NCI-H2196 (cell line): ENCODE results near the gene RSBN1L.

Experiments
- DNase-seq: peaks from one replicate; lab custom pipeline; 2025; ENCODE audit not compliant: unreplicated experiment; lab: John Stamatoyannopoulos, UW

Gene RSBN1L

DNA sequence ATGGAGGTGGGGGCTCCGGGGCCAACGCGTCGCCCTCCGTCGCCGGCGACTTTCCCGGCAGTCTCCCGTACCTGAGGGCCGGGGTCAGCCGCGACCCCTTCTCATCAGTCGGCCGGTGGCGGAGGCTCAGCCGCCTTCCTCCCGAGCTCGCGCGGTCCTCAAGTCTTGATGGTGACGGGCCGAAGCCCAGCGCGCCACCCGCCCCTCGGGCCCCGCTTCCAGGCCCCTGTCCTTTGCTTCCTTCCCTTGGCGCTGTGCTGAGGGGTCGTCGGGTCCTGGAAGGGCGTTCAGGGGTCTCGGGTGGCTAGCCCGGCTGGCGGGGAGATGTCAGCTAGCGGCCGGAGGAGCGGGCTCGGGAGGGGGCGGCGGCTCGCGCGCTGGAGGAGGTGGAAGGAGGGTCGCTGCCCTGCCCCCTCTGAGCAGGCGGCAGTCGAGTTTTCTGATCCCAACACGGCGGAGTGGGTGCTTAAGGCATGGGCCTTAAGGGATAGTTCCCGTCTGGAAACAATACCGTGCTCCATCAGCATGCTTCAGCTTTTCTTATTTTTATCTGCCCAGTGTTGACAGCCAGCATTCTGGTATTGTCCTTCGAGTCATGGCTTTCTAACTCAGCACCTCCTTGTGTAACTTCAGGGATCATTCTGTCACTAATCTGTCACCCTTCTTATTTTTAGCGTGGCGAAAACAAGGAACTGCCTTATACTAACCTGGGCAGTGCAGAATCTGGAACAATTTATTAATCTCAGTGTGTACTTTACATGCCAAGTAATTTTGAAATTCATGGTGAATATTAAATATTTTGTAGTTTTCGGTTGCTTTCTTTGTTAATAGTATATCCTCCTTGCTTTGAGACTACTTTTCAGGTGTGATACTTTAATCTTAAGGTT is 103.1 kb downstream of the RSBN1L start:
- no peak for DNase-seq

DNA sequence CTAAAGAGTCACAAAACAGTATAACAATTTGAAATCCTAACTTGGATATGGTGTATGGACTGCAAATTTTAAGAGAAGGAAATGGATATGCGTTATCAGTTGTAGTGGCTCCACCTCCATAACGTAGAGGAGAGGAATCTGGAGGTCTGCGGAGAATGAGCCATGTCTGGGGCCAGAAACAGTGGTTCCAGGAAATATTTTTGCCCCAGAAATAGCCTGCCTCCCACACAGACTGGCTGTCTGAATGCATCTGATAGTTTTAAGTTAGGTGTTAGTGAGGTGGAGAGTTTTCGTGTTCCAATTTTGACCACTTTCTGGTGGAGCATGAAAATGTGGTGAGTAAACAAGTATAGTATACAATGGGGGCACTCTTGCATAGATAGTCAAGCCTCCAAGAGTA is 103.9 kb downstream of the RSBN1L start:
- DNase-seq = no peak

DNA sequence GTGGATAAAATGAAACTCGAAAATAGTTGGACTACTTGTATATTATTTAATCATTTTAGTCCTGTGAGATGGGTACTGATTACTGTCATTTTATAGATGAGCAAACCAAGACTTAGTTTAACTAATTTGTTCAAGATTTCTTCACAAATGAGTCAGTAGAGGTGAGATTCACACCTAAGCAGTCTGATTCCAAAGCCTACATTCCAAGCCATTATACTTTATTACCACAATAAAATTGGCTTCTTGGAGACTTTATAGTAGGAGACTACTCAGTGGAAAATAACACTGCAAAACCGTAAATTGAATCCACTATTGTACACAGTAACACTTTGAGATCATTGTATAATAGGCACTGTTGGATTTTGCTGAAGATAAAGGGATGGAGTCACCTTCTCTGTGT is 104.5 kb downstream of the RSBN1L start:
- DNase-seq = no peak

DNA sequence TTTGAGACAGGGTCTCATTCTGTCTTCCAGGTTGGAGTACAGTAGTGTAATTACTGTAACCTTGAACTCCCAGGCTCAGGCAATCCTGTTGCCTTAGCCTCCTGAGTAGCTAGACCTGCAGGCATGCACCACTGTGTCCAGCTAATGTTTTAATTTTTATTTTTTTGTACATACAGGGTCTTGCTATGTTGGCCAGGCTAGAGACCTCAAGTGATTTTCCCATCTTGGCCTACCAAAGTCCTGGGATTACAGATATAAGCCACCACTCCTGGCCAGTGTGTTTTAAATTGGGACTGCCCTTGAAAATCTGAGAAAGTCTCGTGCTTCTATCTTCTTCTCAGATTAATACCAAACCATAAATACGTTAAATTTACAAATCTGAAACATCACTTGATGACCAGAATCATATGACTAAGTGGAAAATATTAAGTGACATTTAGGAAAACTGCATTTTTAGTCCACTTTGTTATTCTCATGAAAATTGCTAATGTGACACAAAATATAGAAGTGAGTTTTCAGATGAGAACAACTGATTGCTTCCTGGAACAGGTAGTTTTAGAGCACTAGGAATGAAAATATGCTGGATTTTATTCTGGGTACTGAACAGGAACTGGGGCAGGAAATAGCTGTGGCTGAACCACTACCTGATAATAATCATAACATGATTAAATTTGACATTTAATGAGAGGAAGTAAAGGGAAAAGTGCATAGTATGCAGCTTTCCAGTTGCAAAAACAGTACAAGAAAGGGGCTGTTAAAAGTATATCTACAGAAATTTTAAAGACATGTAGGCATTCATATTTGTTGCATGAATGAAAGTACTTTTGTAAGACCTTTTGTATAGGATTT is 106.5 kb downstream of the RSBN1L start:
- DNase-seq = no peak

DNA sequence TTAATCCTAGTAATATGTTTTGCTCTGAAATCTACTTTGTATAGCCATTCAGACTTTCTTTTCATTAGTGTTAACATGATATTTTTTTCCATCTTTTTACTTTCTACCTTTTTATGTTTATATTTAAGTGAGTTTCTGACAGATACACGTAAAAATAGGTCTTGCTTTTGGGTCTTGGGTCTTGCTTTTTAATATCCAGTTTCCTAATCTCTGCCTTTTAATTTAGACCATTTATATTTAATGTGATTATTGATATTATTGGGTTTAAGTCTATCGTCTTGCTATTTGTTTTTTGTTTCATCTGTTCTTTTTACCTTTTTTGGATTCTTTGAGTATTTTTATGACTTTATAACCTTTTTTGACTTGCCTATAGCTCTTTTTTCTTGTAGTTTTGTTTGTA is 110.2 kb downstream of the RSBN1L start:
- DNase-seq = no peak

DNA sequence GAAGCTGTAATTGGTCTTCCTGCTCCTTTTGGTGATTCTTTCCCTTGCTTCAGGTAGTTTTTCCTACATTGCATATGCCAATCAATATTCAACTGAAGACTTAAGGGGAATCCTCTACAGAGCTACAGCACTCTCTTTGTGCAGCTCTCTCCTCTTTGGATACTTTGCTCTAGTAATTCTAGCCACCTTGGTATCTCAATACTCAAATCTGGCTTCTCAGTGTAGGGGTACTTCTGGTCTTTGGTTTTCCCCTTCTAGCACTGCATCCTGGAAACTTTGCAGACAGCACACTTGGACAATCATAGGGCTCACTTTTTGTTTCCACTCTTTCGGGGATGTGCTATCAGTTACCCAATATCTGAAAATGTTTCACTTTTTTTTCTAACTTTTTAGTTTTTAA is 112.3 kb downstream of the RSBN1L start:
- DNase-seq = no peak

DNA sequence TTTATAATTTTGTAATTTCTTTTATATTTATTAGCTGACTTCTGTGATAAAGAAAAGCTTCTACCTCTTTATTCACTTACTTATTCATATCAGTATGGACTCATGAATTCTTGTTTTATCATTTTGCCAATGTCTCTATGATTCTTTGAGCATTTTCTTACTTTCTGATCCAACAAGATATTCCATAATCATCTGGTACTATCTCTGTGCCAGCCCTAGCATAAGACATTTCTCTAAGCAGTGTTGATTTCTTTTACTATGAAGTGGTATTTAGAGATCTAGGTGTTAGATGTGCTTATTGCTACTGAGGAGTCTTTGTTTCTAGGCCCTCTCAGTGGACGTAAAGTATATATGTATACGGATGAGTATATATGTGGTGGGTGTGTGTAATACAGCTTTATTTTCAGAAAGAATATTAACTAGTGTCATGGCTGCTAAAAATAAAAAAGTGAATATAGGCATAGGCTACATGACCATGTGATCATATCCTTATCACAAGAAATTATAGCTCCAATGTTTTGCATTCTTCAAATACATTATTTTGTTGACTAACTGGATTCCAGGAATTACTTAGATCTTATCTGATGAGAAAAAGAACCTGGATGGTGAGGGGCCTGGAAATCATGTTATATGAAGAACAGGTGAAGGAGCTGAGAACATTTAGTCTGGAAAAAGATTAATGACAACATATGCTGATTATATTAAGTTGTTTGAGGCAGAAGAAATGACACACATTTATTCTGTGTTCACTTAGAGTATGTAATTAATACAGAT is 115.4 kb downstream of the RSBN1L start:
- DNase-seq = no peak

DNA sequence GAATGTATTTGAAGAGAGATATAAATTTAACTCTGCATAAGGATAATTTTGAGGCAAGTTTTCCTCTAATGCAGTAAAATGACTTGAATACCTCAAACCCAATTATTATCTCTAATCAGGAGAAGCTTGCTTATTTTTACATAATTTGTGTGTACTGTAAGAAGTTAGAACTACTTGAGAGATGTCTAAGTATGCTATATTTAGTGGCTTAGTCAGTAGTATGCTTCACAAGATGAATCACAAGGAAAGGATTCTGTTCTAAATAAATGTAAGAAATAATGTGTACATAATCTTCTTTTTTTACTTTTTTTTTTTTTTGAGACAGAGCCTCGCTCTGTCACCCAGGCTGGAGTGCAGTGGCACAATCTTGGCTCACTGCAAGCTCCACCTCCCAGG is 116.0 kb downstream of the RSBN1L start:
- DNase-seq = no peak

DNA sequence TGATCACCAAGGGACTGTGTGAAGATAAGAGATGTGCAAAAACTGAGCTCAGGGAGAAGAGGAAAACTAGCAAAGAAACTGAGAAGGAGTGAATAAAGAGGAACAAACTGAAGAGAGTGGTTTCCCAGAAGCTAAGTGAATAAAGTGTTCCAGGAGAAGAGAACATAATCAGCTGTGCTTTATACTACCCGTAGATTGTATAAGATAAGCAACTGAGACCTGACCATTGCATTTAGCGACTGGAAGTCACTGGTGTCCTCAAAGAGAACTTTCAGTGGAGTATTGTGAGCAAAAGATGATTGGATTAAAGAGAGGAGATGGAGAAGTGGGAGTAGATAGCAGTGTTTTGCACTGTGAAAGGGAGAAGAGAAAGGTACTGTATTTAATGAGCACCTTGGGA is 116.9 kb downstream of the RSBN1L start:
- no peak for DNase-seq

DNA sequence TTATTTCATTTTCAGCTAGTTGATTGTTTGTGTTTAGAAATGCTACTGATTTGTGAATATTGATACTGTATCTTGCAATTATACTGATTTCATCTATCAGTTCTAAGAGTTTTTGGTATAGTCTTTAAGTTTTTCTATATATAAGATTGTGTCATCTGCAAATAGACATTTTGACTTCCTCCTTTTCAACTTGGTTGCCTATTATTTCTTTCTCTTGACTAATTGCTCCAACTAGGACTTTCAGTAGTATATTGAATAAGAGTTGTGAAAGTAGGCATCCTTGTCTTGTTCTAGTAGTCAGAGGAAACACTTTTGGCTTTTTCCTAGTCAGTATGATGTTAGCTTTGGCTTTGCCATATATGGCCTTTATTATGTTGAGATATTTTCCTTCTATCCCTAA is 122.8 kb downstream of the RSBN1L start:
- no peak for DNase-seq

DNA sequence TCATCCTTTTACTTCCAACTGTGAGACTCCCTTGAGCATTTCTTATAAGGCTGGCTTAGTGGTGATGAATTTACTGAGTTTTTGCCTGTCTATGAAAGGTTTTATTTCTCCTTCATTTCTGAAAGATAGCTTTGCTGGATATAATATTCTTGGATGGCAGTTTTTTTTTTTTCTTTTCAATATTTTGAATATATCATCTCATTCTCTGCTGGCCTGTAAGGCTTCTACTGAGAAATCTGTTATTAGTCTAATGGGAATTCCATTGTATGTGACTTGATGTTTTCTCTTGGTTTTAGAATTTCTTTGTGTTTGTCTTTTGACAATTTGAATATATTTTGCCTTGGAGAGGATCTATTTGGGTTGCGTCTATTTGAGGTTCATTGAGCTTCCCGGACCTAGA is 124.7 kb downstream of the RSBN1L start:
- DNase-seq = no peak

DNA sequence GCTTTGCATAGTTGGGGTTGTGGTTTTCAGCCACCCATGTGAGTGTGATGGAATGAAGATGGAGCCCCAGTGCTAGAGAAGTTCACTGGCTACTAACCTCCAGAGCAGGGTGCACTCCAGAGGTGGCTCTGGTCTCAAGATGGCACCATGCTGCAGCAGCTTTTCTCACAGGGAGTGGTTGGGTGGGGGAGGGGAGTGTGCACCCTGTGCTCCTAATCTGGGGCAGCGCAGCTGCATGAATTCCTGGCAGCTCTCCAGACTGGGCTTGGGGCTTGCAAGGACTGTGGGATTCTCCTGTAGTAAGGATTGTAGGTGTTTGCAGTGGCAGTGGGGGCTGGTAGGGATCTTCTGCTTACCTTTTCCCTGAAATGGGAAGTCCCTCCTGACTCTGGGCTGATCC is 126.0 kb downstream of the RSBN1L start:
- no peak for DNase-seq

DNA sequence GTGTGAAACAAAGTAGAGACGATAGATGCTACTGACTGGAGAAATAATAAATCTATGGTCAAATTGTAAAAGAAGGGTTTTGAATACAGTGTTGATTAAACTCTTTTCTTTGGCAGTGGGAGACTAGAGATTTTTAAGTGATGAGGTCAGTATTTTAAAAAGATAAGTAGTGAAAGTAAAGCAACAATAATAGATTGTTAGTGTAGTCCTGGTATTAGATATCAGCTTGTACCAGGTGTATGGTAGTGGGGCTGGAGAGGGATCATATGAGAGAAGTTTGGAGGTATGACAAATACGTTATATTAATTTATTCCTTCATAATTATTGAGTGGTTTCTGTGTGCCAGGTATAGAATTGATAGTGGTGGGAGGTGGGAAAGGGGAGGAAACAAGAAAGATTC is 127.5 kb downstream of the RSBN1L start:
- DNase-seq = no peak

DNA sequence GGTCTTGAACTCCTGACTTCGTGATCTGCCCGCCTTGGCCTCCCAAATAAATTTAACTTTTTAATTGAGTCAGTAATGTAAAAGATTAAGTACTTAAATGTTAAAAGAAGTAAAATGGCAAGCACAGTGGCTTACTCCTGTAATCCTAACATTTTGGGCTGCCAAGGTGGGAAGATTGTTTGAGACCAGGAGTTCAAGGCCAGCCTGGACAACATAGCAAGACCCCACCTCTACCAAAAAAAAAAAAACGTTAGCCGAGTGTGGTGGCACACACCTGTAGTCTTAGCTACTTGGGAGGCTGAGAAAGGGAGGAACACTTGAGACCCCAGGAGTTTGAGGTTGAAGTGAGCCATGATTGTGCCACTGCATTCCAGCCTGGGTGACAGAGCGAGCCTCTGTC is 128.4 kb downstream of the RSBN1L start:
- no peak for DNase-seq

DNA sequence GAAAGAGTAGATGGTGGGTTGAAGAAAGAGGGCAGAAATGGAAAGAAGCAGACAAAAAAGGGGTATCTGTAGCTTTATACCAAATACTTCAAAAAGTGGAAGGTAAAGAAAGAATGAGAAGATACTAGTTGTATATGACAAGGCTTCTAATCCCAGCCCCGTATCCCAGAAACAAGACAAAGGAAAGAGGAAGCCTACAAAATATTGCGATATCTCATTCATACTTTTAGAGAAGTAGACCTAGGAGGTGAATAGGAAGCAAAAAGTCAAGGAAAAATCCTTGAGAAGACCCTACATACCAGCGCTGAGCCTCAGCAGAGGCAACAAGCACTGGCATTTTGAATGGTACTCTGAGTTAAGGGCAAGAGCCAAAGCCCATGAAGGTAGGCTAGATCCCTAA is 128.9 kb downstream of the RSBN1L start:
- DNase-seq = no peak

DNA sequence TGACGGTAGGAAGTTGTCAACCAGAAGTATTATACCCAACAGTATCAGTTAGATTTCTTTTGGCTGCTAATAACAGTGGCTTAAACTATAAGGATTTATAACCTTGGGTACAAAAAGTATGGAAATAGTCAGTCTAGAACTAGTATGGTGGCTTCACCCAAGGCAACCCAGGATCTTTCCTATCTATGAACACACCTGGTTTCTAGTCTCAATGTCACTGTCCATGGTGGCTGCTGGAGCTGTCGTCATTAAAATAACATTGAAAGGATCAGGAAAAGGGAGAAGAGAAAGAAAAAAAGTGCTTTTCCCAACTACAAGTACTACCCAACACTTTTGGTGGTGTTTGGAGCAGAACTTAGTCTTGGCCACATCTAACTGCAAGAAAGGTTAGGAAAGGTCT is 130.0 kb downstream of the RSBN1L start:
- no peak for DNase-seq

DNA sequence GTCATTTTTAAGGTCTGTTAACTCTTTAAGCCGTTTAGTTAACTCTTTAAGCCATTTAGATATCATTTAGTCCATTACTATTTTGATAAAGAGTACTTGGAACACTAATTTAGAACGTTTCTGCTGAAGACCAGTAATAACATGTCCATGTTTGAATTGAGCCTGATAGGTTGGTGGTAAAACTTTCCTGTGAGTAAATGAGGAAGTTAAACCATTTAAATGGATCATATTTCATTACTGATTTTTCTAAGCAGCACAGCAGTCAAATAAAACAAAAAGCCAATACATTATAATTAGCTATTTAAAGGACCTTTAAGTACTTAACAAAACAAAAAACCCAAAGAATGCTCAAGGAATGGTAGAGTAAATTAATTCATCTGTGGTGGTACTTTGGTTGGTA is 131.7 kb downstream of the RSBN1L start:
- peak; percentile 18 for DNase-seq

DNA sequence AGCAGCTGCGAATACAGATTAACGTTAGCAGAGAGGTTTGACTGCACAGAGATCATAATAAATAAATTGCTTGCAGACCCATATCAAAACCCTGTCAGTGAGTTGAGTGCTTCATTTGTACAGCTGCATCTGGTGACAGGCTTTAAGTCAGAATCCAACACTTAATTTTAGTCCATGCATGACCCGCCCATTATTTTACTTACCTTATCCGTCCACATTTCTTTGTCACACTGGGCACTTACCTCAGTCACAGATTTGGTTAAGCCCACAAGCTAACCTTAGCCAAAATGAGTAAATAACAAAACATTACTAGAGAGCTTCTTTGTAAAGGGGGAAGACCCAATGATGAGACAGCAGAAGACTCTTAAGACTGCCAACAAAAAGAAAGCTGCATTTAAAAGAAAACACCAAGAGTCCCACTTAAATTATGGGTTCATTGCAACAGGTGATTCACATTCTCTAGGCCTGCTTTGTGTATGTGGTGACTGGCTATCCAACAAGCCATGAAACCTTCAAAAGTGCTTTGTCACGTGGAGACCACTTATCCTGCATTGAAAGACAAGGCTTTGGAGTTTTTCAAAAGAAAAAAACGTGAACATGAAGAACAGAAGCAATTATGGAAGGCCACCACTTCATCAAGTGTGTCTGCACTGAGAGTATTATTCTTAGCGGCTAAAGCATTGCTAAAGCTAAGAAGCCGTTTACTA is 134.5 kb downstream of the RSBN1L start:
- no peak for DNase-seq

DNA sequence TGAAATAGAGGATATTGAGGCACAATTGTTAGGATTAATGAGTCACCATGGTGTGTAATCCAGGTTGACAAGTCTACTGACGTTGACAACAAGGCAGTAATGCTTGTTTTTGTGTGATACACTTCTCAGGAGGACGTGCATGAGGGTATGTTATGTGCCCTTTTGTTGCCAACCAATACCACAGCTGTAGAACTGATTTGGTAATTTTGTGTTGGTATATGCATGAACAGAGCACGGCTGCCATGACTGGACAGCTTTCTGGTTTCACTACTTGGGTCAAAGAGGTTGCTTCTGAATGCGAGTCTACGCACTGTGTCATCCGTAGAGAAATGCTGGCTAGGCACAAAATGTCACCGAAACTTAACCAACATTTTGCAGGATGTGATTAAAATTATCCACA is 135.2 kb downstream of the RSBN1L start:
- no peak for DNase-seq

DNA sequence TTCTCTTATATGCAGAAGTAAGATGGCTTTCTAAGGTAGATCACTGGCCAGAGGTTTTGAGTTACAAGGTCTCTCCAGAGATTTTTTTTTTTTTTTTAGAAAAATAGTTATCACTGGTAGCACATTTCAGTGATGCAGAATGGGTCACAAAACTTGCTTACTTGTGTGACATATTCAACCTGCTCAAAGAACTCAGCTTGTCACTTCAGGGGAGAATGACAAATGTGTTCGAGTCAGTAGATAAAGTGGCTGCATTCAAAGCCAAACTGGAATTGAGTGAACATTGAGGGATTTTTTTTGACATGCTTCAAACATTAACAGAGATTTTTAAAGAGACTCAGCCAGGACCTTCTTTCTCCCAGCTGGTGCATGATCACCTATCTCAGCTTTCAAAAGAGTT is 135.7 kb downstream of the RSBN1L start:
- no peak for DNase-seq
